Right renal cortex interstitium (tissue), 3 donors: ENCODE measurements around the gene OPCML. TPM values are rescaled to one million over a fixed set of nuclear protein-coding genes. Genes with fewer than 3 reads are reported as not detected.

Experiments
- DNase-seq, 3 donors: peaks; one replicate each; pipeline ENCODE4 v3.0.0-alpha.2; 2013; ENCODE audit warnings: low read depth in 3 of 3, low spot score in 2 of 3
- polyA plus RNA-seq, 3 donors: library from polyadenylated mRNA; unstranded; fragments of 120-200 nt; gene quantifications; one replicate each; pipeline ENCODE4 v1.2.1, GENCODE V29; 2013; ENCODE audit not compliant: insufficient read length in 3 of 3

OPCML gene
- polyA plus RNA-seq, 3 donors: 14.1 to 19.4 (median 19.1) TPM

DNA sequence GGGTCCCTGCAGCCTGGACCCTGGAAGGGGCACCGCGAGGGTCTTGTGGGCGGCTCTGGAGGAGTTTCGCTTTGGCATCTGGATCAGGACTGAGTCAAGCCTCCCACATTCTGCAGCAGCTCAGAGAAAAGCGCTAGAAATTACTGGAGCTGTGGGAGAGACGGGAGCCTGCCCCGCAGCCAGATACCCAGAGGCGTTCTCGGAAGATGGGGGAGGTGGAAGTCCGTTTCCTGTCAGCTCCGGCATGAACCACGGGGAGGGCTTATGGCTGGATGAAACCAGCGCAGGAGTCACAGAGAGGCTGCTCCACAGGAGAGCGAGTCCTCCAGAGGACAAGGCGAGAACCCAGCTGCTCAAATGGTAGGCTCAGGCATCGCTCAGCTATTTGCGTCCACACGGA lies 379.3 kb downstream of the OPCML start:
- DNase-seq: peak in 1 of 3 donors; percentile 16

DNA sequence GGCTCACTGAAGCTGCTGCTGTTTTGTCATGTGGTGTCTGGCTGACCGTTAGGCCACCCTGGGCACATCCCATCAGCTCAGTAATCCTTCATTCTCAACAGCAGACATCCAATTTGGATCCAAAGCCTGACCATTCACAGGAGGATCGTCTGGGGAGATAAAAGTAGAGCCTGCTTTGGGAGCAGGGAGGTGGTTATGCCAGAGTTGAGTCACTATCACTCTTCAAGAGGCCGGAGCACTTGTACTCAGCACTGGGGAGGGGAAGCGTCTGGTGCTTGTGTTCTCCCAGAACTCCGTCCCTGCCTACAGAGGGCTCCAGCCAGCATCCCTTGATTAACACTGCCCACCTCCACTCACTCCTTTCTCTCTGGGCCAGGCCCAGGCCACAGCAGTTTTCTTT lies 382.6 kb downstream of the OPCML start:
- DNase-seq: no peak

DNA sequence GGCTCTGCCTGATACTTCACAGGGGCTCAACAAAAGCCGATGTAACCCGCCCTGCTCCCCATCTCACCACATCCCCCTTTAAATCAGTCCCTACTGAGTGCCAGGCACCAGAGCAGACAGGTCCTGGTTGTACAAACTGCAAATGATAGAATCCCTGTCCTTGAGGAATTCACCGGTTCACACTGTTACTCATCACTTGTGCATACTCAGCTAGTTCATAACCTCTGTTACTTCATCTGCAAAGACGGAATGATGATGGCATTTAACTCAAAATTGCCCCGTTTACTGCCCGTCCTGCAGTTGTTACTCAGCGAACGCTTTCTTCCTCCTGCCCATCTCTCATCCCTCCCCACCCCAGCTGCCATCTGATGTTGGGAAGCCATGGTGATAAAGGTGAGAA lies 384.7 kb downstream of the OPCML start:
- DNase-seq: no peak

DNA sequence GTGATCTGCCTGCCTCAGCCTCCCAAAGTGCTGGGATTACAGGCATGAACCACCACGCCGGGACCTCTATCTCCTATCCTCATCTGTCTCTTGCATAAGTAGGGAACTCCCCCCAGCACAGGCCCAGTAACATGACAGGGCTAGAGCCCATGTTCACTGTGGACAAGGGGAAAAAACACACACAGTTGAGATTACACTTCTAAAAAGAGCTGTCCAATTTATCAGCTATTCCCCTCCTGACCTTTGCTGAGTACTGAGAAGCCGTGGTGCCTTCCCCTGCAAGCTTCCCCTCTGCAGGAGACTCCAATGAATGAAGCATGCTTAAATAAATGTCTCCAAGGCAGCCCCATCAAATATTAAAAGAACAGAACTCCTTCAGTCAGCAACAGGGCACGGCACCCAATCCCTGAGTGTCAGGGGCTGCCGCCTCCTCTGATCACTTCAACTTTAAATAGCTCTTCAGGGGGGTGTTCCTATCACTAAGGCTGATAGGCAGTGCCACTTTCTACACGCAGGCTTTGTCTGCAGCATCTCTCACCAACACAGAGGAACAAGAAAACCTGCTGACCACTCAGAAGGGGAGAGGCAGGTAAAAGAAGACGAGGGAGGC lies 385.5 kb downstream of the OPCML start:
- no peak for DNase-seq

DNA sequence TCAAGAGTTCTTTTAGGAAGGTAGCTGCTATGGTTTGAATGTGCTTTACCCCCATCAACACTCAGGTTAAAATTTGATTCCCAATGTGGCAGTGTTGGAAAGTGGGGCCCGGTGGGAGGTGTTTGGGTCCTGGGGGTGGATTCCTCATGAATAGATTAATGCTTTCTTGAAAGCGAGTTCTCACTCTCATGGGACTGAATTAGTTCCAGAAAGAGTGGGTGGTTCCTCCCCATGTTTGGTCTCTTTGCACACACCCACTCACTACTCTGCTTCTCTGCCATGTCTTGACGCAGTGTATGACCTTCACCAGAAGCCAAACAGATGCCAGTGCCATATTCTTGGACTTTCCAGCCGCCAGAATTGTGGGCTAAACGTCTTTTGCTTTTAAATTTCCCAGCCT lies 394.4 kb downstream of the OPCML start:
- no peak for DNase-seq

DNA sequence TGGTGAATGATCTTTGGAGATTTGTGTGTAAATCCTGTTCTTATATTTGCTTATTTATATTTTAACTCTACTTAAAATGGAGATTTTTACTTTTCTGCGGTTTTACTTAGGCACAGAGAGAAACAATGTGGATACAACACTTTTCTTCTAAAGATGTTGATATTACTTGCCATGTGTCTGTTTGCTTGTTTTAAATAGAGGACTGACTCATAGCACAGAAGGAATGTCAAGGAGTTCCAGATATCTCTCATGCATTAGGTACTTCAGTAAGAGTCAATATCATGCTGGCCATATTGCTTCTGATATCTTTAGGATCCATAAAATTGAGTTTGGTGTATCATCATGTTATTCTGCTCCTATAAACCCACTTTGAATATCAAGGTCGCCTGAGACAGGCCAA lies 395.0 kb downstream of the OPCML start:
- DNase-seq: no peak

DNA sequence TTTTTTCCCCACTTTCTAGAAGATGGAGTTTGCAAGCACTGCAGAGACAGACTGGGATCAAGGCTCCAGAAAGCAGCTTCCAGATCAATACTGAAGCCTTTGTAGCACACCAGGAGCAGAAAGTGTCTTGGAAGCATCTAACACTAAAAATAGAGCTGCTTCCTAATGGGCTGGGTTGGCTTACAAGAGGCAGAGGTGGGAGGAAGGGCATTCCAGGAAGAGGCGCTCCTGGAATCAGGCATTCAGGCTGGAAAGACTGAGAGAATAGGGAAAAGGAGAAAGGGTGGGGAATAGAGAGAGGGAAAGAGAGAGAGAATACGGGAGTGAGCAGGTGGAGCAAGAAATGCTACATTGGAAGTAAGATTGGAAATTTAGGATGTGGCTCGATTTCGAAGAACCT lies 395.9 kb downstream of the OPCML start:
- no peak for DNase-seq

DNA sequence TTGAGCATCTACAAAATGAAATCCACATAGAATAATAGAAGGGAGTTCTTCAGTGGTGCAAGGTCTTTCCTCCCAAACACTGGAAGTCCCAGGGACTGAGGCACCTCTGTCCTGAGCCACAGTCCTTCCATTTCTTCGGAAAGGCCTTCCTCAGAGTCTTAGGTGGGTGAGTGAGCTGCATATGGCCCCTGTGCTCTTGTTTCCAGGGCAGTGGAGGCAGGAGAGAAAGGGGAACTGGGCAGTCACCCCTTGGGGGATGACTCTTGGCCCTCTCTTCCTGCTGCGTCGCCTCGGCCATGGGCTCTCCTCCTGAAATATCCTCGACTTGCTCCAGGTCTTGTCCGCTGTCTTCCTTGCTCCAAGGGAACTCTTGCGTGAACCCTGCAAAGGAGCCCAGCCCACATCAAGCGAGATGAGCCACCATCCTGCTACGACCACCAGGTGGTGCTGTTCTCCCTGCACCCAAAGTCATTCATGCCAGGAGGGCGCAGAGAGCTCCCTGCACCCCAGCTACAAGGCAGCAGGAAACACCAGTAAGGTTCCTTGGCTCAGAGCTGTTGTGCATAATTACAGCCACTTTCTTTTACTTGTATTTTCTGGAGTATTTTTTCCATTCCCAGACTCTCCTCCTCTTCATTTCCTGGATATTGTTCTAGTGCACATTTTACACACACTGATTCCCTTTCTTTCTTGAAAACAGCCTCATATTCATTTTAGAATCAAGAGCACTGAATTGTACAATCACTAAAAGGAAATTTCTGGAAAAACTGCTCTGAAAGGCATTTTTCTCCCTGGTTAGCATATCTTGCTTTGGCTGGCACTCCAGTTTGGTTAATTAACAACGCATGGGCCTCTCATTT lies 397.8 kb downstream of the OPCML start:
- peak; percentile 49 to 54 (median 51) for DNase-seq

DNA sequence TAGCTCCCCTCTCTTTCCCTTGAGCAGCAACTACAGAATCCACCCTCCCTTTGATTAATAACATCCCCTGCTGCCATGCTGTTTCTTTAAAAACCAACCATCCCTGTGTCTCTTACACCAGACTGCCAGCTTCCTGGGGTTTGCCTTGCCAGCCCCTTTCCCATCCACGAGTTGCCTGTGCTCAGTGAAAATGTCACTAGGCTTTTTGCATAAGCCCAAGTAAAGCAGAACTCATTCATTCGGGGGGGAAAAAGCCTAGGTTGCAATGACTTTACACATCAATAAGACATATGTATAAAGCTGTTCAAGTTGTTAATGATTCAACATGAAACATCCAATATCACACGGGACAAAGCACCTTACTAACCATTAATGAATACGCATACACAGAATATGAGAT lies 398.7 kb downstream of the OPCML start:
- DNase-seq: no peak

DNA sequence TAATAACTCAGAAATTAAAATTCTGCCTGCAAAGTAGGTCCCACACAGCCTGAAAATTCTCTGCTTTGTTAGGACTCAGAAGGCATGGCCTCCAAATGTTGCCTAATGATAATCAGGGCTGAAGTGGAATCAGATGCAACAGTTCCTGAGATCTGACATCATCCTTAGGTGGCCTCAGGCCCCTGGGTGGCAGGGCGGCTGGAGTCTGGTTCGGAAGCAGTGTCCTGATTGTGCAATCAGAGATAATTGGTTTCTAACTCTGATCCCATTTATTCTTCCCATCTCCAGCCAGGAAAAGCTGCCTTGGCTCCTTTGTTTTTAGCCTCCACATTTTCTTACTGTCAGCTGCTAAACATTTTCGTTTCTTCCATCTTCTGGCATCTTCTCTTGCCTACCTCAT lies 399.3 kb downstream of the OPCML start:
- DNase-seq: no peak

DNA sequence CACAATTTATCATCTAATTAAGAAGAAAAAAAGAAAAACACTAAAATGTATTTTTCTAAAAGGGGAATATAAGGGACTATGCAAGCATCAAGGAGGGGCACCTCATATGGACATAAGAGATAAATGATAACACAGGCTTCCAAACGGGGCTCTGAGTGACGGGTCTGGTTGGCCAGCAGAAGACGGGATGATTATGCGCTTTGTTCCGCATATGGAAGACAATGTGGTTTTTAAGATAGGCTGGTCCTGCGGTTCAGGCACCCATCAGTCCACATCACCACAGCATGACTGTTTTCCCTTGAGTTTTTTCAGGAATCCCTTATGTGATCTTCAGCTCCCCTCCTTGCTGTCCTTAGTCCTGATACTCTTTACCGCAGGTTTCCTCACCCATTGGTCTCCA lies 404.6 kb downstream of the OPCML start:
- no peak for DNase-seq

DNA sequence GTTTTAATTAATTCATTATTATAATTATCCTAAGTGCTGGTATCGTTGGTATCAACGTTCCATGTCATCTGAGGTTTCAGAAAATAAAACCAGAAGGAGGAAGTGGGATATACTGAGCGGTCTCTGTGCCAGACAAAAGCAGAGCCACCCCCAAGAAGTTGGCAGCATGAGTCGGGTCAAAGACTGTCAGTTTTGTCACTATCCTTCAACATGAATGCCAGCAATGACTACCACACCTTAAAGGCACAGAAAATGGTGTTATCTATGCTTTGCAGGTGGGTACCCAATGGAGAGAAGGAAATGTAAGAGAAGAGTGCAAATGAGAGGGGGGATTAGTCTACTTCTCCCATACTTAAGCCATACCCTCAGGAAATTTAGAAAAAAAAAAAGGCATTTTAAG lies 408.5 kb downstream of the OPCML start:
- no peak for DNase-seq

DNA sequence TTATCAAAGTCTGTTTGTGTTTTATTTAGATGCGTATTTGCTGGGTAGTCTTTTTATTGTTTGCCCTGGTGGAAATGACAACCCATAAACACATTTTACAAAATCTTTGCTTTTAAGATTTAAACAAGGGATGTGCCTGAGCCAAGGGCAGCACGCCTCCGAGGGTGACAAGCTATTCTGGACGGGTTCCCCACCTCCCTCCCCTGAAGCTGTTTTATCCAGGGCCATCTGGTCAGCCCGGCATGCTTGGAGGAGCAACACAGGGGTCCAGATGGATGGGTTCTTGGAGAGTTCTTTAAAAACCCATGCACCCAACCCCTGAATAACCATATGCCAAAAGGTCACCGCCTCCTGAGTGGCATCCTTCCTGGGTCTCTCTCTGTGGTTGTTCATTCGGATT lies 408.9 kb downstream of the OPCML start:
- DNase-seq: no peak

DNA sequence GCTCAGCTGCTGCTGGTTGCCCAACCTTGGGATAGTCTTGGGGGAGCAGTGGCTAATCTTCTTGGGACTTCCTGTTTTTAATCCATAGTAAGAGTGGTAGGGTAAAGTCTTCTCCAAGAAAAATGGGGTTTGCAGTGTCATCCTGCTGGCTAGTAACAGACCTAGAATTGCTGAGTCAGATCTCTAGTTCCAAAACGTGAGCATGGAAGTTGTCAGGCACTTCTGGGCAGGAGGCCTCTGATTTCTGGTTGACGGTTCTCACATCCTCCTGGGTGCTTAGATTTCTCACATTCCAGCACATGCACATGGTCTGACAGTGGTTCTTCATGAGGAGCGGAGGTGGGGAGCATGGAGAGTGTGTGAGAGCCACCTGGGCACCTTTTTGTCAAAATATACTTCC lies 410.0 kb downstream of the OPCML start:
- DNase-seq: no peak

DNA sequence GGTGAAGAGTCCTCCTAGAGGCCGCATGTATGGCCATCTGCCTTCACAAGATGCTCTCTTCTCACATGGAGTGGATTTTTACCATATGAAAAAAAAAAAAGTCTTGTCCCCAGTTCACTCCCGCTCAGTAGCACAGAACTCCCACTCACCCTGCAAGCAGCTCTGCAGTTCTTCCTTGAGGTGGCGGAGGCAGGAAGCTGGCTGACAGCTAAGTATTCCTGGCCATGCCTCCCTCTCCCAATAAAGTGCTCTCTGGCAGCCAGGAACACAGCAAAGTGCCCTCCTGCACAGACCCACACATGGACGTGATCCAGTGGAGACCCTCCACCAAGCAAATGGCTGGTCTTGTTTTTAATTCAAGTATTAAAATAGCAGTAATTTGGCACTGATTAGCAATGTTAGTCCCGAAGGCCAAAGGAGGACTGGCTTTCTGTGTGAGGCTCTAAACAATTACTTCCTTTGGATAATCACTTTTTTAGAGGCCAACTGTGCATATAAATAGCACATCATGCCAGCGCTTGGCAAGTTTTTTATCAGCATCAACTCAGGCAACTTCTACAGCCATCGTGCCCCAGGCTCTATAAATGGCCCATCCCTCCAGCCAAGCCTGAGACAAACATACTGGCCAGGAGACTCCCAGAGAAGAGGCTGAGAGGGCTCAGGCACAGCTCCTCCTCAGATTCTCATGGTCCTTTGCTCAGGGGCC lies 413.6 kb downstream of the OPCML start:
- DNase-seq: no peak

DNA sequence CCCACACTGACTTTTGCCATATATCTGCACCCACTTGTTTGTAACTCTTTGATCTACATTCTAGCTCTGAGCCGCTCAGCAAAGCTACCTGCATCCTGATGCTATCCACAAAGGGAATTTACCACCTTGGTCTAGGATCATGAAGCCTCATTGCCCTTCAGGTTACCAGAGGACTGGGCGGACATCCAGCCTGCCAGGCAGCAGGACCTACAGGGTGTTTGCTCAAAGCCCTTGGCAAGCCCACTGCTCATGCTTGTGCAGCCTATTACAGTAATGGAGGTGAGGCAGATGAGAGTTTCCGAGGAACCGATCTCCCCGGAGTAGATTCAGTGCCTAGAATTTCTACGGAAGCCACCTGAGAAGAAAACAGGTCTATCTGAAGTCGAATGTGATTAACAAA lies 417.2 kb downstream of the OPCML start:
- DNase-seq: no peak

DNA sequence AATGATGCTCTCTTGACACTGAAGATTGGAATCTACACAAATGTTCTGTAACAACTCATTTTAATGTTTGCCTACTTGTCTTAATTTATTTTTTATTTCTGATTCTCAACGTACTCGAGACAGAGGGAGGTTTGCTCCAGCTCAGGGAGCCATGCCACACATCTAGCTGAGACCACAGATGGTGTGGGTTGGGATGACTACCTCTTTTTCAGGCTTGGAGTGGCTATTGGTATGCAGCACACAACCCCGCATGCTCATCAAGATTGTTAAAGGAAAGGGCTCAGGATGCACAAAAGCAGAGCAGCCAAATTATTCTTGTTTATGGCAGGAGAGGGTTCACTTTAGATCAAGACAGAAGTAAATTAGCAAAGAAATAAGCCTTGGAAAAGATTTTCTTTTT lies 424.5 kb downstream of the OPCML start:
- no peak for DNase-seq

DNA sequence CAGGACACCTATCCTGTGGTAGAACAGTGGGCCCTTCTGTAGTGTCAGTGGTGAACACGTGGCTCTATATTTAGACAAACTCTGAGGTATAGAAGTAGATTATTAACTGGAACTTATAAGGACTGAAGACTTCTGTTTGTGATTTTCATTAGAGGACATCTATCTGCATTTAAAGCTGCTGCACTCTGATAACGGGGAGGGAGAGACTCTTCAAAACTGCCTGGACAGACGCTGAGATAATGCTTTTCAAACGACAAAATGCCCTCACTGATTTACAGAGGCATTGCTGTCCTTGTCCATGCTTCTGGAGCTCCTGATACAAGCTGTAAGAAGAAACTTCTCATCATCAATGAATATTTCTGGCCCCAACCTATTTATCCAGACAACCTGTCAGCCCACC lies 425.2 kb downstream of the OPCML start:
- no peak for DNase-seq

DNA sequence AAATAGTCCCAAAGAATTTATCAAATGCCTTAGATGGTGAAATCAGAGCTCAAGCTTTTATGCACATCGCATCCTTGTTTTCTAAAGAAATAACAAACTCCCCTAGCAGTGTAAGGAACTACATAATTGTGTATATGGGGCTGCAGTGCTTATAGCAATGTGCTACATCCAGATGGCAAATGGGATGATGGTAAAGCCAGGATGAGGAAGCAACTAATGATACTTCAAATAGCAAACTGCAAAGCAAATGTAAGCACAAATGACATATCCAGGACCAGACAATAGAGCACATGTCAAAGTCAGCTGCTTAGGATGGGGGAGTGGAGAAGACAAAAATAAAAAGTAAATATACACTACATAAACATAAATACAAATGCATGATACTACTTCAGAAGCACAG lies 425.9 kb downstream of the OPCML start:
- DNase-seq: no peak

DNA sequence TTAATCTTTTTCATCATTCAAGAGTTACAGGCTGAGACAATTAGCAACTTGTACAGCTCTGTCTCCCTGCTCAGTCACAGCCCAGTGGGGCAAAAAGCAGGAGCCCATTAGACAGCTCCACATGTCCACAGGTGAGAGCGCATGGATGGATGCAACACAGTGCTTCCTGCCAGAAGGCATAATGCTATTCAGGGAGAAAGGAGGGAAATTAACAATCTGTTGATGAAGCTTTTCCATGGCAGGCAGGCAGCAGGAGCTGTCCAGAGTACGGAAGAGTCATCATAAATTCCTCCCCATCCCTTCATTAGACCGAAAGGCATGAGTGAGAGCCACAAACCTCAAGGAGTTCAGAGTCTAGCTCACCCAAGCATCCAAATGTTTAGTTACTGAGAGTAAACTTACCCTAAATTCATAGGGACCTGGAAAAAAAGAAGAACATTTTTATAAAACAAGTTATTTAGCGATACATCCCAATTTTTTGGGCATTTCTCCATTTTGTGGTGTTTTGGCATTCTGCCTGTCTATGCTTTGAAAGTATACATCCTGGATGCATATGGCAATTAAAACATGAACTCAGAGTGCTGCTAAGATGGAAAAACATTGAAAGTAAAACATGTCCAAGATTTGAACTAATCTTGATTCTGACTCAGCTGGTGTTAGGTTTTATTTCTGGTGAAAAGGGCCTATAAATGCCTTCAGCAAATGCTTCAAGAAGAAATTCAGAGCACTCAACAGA lies 428.1 kb downstream of the OPCML start:
- no peak for DNase-seq

DNA sequence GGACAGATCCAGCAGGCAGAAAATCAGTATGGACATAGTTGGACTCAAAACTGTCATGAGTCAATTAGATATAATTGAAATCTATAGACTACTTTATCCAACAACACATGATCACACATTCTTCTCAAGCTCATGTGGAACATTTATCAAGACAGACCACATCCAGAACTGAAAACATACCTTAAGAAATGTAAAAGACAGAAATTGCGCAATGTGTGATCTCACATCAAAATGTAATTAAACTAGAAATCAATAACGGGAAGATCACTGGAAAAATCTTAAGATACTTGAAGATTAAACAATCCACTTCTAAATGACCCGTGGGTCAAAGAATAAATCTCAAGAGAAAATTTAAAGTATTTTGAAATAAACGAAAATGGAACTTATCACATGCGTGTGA lies 435.3 kb downstream of the OPCML start:
- no peak for DNase-seq
